Spleen (tissue), 7 donors: ENCODE data around the gene PPARGC1A.

Experiments
- POLR2A ChIP-seq, 3 donors: fragments of 450-650 bp; IDR thresholded peaks; one replicate each; pipeline ENCODE4 v1.5.1; 2017; ENCODE audit warnings: antibody characterized with exemption in 3 of 3, mild to moderate bottlenecking in 1 of 3
- POLR2AphosphoS5 ChIP-seq, 3 donors: sonication (generic); formaldehyde crosslinking; IDR thresholded peaks; one replicate each; pipeline ENCODE4 v1.5.1; 2017; ENCODE audit warnings: antibody characterized with exemption in 3 of 3
- TF ChIP-seq, protein P1 (sequence below), 11 experiments: fragments of 200-600 bp in 7 of 11; fragments of 450-650 bp in 4 of 11; sonication (generic) in 4 of 11; IDR thresholded peaks in 8 of 11; conservative IDR thresholded peaks in 3 of 11; 1 replicate in 7 of 11; 2 replicates in 4 of 11; pipeline versions ENCODE4 v1.4.0 to v1.8.0; 2016 to 2021; ENCODE audit warnings: antibody characterized with exemption in 11 of 11, inconsistent platforms in 4 of 11, mild to moderate bottlenecking in 1 of 11
- donor health status: DM: no; HTN: no; CAD: no; lungs with moderate emphysema.
- donor health status: DM: no; HTN: no; CAD: no.
- donor health status: DM: no; HTN: no; CAD: no.

DNA sequence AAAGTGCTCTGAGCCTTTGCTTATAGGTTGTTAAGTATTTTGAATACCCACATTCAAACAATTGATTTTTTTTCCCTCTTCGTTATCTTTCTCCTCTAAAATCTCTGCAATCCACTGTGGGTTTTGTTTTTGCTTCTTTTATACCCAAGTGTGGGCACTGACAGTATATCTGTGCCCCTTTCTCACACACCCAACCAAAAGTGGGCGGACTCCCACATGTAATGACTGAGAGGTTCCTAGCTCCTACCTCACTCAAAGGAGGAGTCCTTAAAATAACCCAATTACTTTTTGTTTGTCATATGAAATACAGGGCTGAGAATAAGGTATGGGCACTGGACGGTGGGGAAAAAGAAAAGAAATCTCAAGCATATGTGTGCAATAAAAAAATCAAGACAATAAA is 51.7 kb downstream of the PPARGC1A start:
- TF ChIP-seq POLR2AphosphoS5 (IDR thresholded peaks at IDR 0.05) = no peak
- TF ChIP-seq, protein P1, sequence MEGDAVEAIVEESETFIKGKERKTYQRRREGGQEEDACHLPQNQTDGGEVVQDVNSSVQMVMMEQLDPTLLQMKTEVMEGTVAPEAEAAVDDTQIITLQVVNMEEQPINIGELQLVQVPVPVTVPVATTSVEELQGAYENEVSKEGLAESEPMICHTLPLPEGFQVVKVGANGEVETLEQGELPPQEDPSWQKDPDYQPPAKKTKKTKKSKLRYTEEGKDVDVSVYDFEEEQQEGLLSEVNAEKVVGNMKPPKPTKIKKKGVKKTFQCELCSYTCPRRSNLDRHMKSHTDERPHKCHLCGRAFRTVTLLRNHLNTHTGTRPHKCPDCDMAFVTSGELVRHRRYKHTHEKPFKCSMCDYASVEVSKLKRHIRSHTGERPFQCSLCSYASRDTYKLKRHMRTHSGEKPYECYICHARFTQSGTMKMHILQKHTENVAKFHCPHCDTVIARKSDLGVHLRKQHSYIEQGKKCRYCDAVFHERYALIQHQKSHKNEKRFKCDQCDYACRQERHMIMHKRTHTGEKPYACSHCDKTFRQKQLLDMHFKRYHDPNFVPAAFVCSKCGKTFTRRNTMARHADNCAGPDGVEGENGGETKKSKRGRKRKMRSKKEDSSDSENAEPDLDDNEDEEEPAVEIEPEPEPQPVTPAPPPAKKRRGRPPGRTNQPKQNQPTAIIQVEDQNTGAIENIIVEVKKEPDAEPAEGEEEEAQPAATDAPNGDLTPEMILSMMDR (IDR thresholded peaks at IDR 0.05 in 8 of 11, conservative IDR thresholded peaks at IDR 0.05 in 3 of 11) = no peak
- no peak for TF ChIP-seq POLR2A (IDR thresholded peaks at IDR 0.05)
